Effector memory CD8-positive, alpha-beta T cell (primary cell): ENCODE measurements around the gene SORCS3.

ENCODE experiments used
- ATAC-seq: fragments of 150-1000 bp; cut with Tn5 transposase; replicated peaks from 2 replicates; pipeline ENCODE4 v1.10.0; 2021; ENCODE audit warnings: mild to moderate bottlenecking, moderate library complexity
- DNase-seq, 3 experiments: peaks; one replicate each; pipeline ENCODE4 v3.0.0; 2021
- H3K27ac Mint-ChIP-seq, 2 donors: one replicate each; pipeline ENCODE4 v1.8.0; 2022; ENCODE audit warnings: mild to moderate bottlenecking in 2 of 2, mixed read lengths in 2 of 2, moderate library complexity in 2 of 2
- H3K27me3 Mint-ChIP-seq, 2 donors: one replicate each; pipeline ENCODE4 v1.8.0; 2022; ENCODE audit warnings: mixed read lengths in 2 of 2
- H3K36me3 Mint-ChIP-seq: one replicate; pipeline ENCODE4 v1.8.0; 2022; ENCODE audit warnings: mild to moderate bottlenecking, moderate library complexity, mixed read lengths; ENCODE audit not compliant: insufficient read depth
- H3K4me1 Mint-ChIP-seq, 2 donors: one replicate each; pipeline ENCODE4 v1.8.0; 2022; ENCODE audit warnings: low read depth in 2 of 2, mixed read lengths in 2 of 2
- H3K4me3 Mint-ChIP-seq, 2 donors: one replicate each; pipeline ENCODE4 v1.8.0; 2022; ENCODE audit warnings: mild to moderate bottlenecking in 2 of 2, mixed read lengths in 2 of 2, moderate library complexity in 2 of 2
- H3K9me3 Mint-ChIP-seq, 2 donors: one replicate each; pipeline ENCODE4 v1.8.0; 2022; ENCODE audit warnings: mixed read lengths in 2 of 2

SORCS3 gene

DNA sequence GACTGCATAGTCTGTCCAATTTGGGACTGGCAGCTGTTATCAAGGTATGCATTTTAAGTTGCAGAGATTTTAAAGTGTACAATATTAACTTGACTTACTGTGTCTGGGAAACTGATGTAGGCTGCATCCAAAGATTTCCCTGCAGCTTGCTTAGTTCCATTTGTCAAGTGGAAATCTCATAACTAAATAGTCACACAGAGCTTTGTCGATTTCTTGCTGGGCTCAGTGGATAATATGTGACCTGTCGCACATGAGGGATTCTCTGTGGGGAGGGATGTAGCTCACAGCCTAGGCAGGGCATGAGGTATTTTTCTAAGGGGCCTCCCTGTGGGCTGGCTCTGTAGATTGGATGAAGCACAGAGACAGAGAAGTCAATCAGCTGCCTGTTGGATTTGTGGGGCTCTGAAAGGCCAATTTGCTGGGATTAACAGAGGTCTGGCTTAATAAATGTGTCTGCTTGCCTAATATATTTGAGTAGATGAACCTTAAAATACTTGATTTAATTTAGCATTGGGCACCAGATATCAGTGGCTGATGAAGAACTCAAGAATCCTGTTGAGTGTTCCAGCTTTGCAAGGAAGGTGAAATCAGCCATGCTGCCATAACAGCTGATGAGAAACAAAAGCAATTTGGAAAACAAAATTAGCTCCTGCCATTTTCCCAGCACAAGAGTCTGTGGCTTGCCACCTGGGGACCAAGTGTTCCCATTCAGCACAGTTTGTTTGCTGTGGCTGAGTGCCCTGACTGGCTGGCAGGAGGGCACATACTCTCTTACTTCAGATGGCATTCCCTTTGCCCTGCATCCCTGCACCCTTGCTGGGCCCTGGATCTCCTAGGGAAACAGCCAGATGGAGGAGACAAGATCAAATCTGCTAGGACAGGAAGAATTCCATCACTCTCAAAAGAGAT lies 598.5 kb downstream of the SORCS3 start:
- H3K27me3 Mint-ChIP-seq, result no peaks in the 10 kb centered on the region
- no peak for ATAC-seq
- H3K9me3 Mint-ChIP-seq, result peaks cover 6 to 14% of the 10 kb centered on the region in 2 donors
- no peak for DNase-seq
- no peak overlapping the region for H3K27ac Mint-ChIP-seq
- H3K4me3 Mint-ChIP-seq, result no peak overlapping the region
- H3K4me1 Mint-ChIP-seq, result no peaks in the 10 kb centered on the region
- H3K36me3 Mint-ChIP-seq, result no peaks in the 10 kb centered on the region

DNA sequence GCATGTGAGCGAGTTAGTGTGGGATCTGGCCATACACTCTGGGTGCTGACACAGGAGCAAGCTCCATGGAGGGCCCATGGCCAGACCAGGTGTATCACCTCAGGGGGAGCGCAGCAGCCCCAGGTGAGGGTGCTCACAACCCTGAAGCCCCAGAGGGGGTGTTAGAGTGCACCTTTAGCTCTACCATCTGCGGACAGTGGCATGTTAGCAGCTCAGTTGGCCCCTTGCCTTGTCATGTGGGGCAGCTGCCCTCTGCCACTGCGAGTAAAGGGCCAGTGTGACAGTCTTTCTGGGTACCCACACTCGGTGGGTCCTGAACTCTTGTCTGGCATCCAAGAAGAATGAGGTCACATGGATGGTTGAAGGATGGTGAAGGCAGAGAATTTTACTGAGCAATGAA lies 600.2 kb downstream of the SORCS3 start:
- no peaks in the 10 kb centered on the region for H3K27me3 Mint-ChIP-seq
- DNase-seq (no peak), ATAC-seq (no peak)
- H3K27ac Mint-ChIP-seq, result no peak overlapping the region
- no peak overlapping the region for H3K4me3 Mint-ChIP-seq
- H3K4me1 Mint-ChIP-seq, result no peaks in the 10 kb centered on the region
- no peaks in the 10 kb centered on the region for H3K36me3 Mint-ChIP-seq
- peaks cover 3 to 8% of the 10 kb centered on the region in 2 donors for H3K9me3 Mint-ChIP-seq

DNA sequence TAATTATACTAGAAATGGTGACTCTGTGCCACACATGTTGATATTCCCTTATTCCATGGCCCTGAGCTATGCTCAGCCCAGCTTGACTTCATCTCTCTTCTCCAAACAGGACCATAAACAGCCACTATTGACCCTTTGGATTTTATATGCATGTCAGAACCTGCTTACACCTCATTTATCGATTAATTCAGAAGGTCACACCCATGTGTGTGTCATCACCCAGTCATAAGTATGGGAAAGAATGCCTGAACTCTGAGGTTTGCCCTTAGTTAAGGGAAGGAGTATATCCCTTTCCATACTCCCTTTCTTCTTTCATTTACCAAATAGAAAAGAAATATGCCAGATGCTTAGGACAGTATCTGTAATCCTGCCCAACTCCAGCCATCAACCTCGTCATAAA lies 602.3 kb downstream of the SORCS3 start:
- peaks cover 4 to 8% of the 10 kb centered on the region in 2 donors for H3K9me3 Mint-ChIP-seq
- no peak for DNase-seq
- no peak overlapping the region for H3K4me3 Mint-ChIP-seq
- no peaks in the 10 kb centered on the region for H3K36me3 Mint-ChIP-seq
- H3K27me3 Mint-ChIP-seq, result no peaks in the 10 kb centered on the region
- H3K27ac Mint-ChIP-seq, result no peak overlapping the region
- H3K4me1 Mint-ChIP-seq, result no peaks in the 10 kb centered on the region
- ATAC-seq, result no peak

DNA sequence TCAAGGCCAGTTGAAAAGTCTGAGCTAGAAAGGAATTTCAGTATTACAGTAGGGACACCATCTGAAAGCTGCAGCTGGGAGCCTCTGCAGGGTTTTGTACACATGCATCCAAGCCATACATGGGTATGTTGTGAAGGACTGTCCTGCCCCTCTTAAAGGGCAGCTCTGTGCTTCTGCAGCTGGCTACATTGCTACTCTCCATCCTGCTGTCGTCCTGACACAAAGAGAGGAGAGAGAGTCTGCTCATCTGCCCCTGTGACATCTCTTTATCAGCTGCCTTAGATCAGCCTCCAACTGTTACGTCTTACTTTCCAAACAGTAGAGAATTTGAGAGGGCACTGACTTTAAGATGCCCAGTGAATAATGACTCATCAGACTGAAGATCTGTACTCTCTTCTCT lies 602.7 kb downstream of the SORCS3 start:
- Mint-ChIP-seq H3K4me3 (no peak overlapping the region), H3K27ac (no peak overlapping the region), H3K36me3 (no peaks in the 10 kb centered on the region), H3K9me3 (peaks cover 4 to 9% of the 10 kb centered on the region in 2 donors), H3K4me1 (no peaks in the 10 kb centered on the region), H3K27me3 (no peaks in the 10 kb centered on the region)
- ATAC-seq, result no peak
- no peak for DNase-seq

DNA sequence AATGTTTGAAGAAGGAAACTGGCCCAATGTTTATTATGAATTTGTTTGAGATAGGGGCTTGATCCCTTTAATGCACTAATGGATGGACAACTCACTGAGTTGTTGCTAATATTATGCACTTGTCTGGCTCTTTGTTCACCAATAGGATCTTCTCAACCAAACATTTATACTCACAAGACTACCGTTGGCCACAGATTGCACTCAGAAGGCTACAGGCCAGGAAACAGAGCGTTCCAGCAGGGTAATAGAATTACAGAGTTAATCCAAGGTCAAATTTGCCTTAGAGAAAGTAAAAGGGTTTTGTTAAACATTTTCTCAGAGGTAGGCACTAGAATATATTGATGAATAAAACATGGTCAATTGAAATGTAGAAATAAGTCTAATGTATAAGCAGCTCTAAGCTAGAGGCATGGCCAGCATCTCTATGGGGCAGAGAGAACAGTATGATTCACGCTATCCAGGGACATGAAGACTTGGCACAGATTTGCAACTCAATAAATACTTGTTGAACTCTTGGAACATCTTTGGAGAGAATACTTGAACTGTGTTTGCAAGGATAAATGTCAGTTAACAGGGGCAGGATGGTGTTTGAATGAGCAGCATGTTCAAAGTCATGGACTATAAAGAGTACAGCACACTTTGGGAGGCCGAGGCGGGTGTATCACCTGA lies 606.9 kb downstream of the SORCS3 start:
- no peaks in the 10 kb centered on the region for H3K4me1 Mint-ChIP-seq
- peaks cover 8 to 9% of the 10 kb centered on the region in 2 donors for H3K9me3 Mint-ChIP-seq
- H3K4me3 Mint-ChIP-seq, result no peak overlapping the region
- H3K27ac Mint-ChIP-seq, result no peak overlapping the region
- no peaks in the 10 kb centered on the region for H3K27me3 Mint-ChIP-seq
- no peak for ATAC-seq
- no peak for DNase-seq
- H3K36me3 Mint-ChIP-seq, result no peaks in the 10 kb centered on the region

DNA sequence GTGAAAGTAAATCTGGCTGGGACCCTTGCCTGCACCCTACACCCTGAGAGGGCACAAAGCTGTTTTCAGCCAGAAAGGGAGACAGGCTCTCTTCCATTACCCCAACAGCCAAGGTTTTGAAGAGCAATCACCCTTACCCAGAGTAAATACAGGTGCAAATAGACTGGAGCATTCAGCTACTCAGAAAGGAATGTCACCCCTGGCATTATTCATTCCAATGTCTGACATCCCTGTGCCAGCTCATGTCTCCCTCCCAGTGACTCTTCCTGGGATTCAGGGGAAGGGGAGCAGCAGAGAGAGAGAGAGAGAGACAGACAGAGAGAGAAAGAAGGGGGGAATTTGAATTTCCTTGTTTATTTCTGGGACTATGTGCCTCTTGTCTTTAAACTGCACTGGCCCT lies 611.8 kb downstream of the SORCS3 start:
- H3K27ac Mint-ChIP-seq, result no peak overlapping the region
- H3K4me3 Mint-ChIP-seq, result no peak overlapping the region
- H3K4me1 Mint-ChIP-seq, result no peaks in the 10 kb centered on the region
- ATAC-seq (no peak), DNase-seq (no peak)
- no peaks in the 10 kb centered on the region for H3K27me3 Mint-ChIP-seq
- H3K9me3 Mint-ChIP-seq, result peaks cover 9 to 11% of the 10 kb centered on the region in 2 donors
- H3K36me3 Mint-ChIP-seq, result no peaks in the 10 kb centered on the region

DNA sequence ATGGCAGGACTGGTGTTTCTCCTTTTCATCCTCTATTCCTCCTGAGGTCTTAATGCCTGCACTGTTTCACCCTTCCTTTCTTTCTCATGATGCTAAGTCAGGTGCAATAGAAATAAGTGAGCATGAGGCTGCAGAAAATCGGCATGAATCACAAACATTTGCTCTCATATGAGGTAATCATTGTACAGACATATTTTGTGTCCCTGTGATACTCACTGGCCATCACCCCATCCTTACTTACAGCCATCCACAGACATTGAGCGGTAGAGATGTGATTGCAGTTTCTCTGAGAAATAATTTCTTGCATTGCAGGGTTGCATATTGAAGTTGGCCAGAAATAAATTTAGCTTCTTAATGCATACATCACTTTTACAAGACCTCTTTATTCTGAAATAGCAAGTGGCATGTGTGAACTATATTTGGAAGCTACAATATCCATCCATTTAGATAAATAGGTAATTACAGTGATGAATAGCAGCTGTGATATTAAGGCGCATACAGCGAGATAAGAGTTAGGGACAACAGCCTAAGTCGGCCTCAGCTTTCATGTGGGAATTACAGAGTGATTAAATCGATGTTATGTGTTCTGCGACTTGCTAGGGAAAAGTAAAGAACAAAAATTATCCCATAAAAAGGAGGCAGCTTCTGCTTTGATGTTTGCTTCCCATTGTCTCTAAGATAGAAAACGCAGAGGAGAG lies 612.6 kb downstream of the SORCS3 start:
- no peak overlapping the region for H3K4me3 Mint-ChIP-seq
- peaks cover 7 to 9% of the 10 kb centered on the region in 2 donors for H3K9me3 Mint-ChIP-seq
- no peaks in the 10 kb centered on the region for H3K36me3 Mint-ChIP-seq
- no peaks in the 10 kb centered on the region for H3K27me3 Mint-ChIP-seq
- no peak overlapping the region for H3K27ac Mint-ChIP-seq
- no peaks in the 10 kb centered on the region for H3K4me1 Mint-ChIP-seq
- ATAC-seq (no peak), DNase-seq (no peak)

DNA sequence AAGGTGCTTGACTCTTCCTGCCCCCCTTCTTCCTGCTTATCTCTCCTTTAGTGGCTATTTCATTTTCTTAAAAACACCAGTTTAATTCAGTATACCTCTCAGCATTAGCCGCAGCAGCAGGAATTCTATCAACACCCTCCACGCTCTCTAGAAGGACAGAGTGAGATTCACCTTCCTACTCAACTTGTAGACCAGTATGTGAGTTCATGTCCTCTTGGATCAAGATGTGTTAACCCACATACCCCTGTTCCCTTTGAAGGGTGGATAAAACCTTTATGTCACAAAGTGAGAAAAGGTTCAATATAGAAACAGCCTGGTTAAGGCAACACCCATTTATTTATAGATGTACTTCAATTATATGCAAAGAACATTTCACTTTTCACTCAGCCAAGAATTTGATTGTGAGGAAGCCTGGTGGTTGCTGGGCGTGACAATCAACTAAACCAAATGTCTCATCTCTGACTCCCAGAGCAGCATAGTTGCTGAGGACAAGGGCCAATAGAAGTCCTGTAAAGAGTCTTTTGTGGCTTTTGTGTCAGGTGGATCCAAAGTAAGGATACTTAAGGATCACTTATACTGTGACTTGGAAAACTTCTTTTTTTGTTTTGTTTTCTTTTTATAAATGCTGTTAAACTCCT lies 617.1 kb downstream of the SORCS3 start:
- H3K4me3 Mint-ChIP-seq, result no peak overlapping the region
- peaks cover 0 to 4% of the 10 kb centered on the region in 2 donors for H3K9me3 Mint-ChIP-seq
- H3K27ac Mint-ChIP-seq, result no peak overlapping the region
- no peaks in the 10 kb centered on the region for H3K36me3 Mint-ChIP-seq
- H3K27me3 Mint-ChIP-seq, result no peaks in the 10 kb centered on the region
- H3K4me1 Mint-ChIP-seq, result no peaks in the 10 kb centered on the region
- DNase-seq, result no peak
- ATAC-seq, result no peak

DNA sequence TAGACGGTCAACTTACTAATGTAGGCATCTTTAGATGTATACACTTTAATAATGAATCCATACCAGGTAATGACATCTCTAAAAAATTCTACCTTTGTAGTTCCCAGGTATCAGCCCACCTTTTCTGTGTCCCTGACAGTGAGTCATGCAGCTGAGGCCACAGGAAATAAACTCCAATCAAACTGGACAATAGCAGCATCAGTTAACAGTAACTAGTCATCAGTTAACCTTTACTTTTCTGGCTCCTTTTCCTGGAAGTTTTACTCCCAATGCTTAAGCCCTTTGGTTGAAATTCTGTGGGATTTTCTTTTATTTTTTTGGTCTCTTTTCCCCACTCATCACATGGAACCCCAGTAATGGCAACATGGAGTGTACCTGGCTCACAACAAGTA lies 617.6 kb downstream of the SORCS3 start:
- DNase-seq (no peak), ATAC-seq (no peak)
- Mint-ChIP-seq H3K4me1 (no peaks in the 10 kb centered on the region), H3K9me3 (peaks cover 0 to 4% of the 10 kb centered on the region in 2 donors), H3K27ac (no peak overlapping the region), H3K27me3 (no peaks in the 10 kb centered on the region), H3K36me3 (no peaks in the 10 kb centered on the region), H3K4me3 (no peak overlapping the region)

DNA sequence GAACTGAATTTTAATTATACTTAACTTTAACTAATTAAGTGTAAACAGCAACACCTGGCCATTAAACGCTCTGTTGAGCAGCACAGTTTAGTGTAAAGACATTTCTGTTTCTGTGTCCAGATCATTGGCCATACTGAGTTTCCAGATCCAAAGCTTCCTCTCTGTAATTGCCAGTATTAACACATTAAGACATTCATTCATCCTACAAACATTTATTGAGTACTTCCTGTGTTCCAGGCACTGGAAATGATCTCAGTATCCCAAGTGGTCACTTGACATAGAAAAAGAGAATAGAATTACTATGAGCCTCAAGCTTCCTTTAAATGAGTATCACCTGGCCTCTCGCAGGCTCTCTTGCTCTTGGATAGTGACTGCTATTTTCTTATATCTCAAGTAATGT lies 618.1 kb downstream of the SORCS3 start:
- no peaks in the 10 kb centered on the region for H3K36me3 Mint-ChIP-seq
- no peak overlapping the region for H3K27ac Mint-ChIP-seq
- no peak for DNase-seq
- H3K27me3 Mint-ChIP-seq, result no peaks in the 10 kb centered on the region
- ATAC-seq, result no peak
- H3K9me3 Mint-ChIP-seq, result peaks cover 0 to 4% of the 10 kb centered on the region in 2 donors
- H3K4me1 Mint-ChIP-seq, result no peaks in the 10 kb centered on the region
- no peak overlapping the region for H3K4me3 Mint-ChIP-seq

DNA sequence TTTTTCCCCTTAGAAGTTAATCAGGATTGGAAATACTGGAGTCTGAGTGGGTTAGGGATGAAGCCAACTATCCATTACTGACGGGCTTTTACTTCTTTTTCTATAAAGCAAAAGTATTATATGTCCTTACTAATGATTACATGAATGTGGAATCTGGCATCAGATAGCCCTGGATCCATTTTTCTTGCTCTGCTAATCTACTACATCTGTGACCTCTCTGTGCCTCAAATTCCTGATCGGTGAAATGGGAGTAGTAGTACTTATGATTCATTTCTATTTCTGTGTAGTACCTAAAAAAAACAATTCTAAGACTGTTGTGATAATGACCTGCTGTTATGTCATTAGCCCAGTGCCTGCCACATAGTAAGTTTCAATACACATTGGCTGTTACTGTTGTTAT lies 621.6 kb downstream of the SORCS3 start:
- peaks cover 0 to 5% of the 10 kb centered on the region in 2 donors for H3K9me3 Mint-ChIP-seq
- no peaks in the 10 kb centered on the region for H3K27me3 Mint-ChIP-seq
- DNase-seq (no peak), ATAC-seq (no peak)
- no peaks in the 10 kb centered on the region for H3K4me1 Mint-ChIP-seq
- no peak overlapping the region for H3K4me3 Mint-ChIP-seq
- no peaks in the 10 kb centered on the region for H3K36me3 Mint-ChIP-seq
- H3K27ac Mint-ChIP-seq, result no peak overlapping the region

DNA sequence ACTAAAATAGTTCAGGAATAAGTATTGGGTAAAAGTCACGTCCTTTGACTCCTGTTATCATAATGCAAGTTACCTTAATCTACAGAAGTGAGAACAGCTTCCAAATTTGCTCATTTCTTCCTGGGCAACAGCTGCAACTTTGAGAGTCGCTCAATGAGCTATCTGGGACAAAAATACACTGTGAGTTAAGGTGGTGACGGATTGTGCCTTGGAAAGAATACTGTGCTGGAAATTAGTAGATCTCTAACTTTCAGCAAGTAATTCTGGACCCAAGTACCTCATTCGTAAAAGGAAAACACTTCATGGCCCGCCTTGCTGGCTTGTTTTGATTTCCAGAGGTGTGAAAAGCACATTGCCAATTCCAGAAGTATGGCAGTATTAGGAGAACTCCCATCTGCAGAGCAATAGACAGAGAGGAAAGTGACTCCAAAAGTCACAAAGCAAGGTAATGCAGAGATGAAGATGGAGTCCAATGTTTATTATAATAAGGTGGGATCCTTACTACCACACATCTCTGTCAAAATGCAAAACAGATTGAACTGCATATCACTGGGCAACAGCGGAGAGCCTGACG lies 626.0 kb downstream of the SORCS3 start:
- no peaks in the 10 kb centered on the region for H3K27me3 Mint-ChIP-seq
- ATAC-seq, result no peak
- no peaks in the 10 kb centered on the region for H3K36me3 Mint-ChIP-seq

DNA sequence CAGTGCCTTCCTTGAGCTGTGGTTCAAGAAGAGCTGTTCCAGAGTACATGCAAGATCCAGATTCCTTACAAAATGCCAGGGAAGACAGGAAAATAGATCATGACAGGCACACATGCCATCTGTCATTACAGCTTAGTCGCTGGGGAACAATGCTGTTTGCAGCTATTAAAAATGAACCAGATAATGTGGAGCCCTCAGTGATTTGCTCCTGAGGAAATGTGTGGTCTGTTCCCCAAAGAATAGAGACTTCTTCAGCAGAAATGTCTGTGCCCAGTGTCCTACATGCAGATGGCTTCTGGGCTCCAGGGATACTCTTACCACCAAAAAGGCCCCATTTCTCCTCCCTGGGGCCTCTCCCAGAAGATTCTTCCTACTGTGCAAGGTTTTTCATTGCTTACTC lies 627.9 kb downstream of the SORCS3 start:
- Mint-ChIP-seq H3K4me3 (no peak overlapping the region), H3K27me3 (no peaks in the 10 kb centered on the region), H3K27ac (no peak overlapping the region), H3K36me3 (no peaks in the 10 kb centered on the region), H3K4me1 (no peaks in the 10 kb centered on the region), H3K9me3 (peaks cover 0 to 14% of the 10 kb centered on the region in 2 donors)
- no peak for DNase-seq
- ATAC-seq, result no peak

More for the DNA sequence above, 626.0 kb downstream of the SORCS3 start:
- DNase-seq, result no peak
- no peak overlapping the region for H3K4me3 Mint-ChIP-seq
- H3K9me3 Mint-ChIP-seq, result peaks cover 0 to 16% of the 10 kb centered on the region in 2 donors
- H3K27ac Mint-ChIP-seq, result no peak overlapping the region
- H3K4me1 Mint-ChIP-seq, result no peaks in the 10 kb centered on the region
